Measurements from ENCODE around the gene PAX6.

PAX6 gene

GRCh38 chr11:31822175-31822926 lies 11.2 kb upstream of the PAX6 start:
- no peak for DNase-seq

- DNase-seq, result no peak
Measured at GRCh38 chr11:31821766-31822165, 10.6 kb upstream of the PAX6 start.

- no peak for DNase-seq
Measured at GRCh38 chr11:31821235-31821764, 10.2 kb upstream of the PAX6 start.

- no peak for DNase-seq
Measured at GRCh38 chr11:31820438-31820818, 9.3 kb upstream of the PAX6 start.

GRCh38 chr11:31819621-31820437 lies 8.7 kb upstream of the PAX6 start:
- no peak for DNase-seq

GRCh38 chr11:31818874-31819331 lies 7.8 kb upstream of the PAX6 start:
- DNase-seq, result no peak

DNA sequence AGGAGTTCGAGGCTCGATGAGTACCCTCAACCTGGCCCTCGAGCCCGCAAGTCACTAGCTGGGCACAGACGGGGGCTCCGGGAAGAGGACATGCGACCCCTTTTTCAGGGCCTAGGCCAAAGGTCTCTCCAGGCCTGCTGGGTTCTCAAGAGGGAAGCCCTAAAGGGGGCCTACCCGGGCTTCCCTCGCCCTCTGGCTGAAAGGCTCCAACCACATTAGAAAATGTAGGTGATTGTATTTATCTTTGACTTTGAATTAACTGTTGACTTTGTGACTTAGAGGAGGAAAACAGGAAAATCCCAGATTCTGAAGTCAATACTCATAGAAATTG lies 7.3 kb upstream of the PAX6 start:
- DNase-seq, result no peak

DNA sequence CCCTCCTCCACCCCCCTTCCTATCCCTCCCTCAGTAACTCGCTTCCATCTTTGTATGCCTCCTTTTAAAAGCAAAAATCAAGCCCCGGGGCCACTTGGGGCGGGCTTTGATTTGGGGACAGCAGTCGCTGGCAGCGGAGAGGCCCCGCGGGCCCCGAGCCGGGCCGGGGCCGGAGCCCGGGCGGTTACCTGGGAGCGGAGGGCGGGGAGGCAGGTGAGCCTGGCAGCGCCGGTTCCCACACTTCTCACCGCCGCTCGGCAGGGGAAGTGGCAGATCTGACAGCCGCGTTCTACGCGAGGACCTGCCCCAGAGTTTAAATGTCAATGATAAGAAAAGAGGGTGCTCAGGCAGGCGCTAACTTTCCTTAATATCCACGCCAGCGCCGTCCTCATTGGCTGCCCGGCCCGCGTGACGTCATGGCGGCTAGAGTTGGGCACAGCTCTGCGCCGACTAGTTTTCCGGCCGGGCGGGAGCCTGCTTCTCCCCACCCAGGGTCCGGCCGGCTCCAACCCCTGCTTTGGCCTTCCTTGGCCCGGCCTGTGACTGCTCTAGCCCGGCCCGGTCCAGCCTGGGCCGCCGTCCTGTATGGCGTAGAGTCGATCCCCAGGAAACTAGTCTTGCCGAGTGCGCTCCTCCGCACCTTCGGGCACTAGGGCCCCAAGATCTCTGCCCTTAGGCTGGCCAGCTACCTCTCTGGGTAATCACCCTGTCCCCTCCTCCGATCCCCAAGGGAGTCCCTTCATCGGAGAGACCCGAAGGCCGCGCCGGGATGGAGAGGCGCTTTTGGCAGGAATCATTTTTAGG lies 6.7 kb upstream of the PAX6 start:
- DNase-seq, result peak in 1 of 2 experiments; percentile 26

GRCh38 chr11:31817054-31817620 lies 6.0 kb upstream of the PAX6 start:
- DNase-seq, result no peak

GRCh38 chr11:31816468-31817053 lies 5.4 kb upstream of the PAX6 start:
- DNase-seq, result no peak

- no peak for DNase-seq
Measured at GRCh38 chr11:31815711-31816467, 4.8 kb upstream of the PAX6 start.

DNA sequence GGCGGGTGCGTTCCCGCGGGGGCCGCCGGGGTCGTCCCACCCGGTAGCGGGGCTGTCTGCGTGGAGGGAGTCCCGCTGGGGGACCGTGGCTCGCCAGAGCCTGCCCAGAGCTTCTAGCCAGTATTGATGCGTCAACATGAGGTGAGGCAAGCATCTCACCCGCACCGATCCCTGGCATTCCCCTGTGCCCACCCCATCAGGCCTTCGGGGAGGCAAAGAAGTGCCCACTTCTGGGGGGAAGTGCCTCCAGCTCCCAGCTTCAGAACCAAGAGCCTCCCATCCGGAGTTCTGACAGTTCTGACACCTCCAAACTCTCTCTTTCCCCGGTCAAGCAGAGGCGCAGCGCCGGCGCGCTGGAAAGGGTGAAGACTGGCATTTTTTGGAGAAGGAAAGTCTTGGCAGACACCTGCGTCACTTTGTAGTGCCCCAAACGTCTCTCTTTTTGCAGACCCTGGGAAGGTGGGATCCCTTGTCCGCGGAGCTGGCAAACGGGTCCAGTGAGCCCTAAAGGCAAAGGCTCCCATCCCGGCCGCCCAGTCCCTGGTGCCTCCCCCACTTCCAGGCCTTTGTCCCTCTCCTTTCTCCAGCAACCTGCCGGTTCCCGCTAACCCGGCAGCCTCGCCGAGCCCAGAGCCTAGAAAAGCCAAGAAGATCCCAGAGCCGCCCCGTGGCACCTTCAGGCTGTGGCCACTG lies 3.2 kb upstream of the PAX6 start:
- DNase-seq, result peak in 1 of 2 experiments; percentile 32

DNA sequence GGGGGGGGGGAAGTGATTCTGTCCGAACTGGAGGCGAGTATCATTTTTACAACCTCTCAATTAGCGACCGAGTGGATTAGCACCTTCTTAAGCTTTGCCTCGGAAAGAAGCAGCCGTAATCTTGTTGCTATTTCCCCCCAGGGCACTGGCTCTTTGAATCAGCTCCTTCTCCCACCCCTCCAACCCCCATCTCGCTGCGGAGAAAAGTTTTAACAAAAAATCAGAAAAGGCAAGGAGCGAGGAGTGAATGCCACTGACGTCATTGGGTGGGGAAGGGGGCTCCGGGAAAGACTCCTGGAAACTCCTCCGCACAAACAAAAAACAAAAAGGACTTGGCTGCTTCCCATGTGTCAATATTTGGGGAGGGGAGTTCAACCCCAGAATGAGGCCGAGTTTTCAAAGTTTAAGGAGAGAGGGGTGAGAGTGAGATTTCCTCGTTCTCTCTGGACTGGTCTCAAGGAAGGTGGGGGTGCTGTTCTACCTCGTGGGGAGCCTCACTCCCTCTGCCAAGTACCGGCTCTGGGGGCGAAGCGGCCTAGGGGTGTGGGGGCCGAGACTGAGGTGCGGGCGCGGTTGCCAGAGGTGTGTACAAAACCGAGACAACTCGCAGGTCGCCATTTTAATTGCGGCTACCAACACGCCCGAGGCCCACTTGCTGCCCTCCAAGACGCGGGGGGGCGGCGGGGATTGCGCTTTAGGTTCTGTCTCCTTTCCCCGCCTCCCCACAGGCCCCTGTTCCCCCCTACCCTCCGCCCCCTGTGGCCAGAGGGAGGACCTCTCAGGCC lies 2.5 kb upstream of the PAX6 start:
- no peak for DNase-seq

DNA sequence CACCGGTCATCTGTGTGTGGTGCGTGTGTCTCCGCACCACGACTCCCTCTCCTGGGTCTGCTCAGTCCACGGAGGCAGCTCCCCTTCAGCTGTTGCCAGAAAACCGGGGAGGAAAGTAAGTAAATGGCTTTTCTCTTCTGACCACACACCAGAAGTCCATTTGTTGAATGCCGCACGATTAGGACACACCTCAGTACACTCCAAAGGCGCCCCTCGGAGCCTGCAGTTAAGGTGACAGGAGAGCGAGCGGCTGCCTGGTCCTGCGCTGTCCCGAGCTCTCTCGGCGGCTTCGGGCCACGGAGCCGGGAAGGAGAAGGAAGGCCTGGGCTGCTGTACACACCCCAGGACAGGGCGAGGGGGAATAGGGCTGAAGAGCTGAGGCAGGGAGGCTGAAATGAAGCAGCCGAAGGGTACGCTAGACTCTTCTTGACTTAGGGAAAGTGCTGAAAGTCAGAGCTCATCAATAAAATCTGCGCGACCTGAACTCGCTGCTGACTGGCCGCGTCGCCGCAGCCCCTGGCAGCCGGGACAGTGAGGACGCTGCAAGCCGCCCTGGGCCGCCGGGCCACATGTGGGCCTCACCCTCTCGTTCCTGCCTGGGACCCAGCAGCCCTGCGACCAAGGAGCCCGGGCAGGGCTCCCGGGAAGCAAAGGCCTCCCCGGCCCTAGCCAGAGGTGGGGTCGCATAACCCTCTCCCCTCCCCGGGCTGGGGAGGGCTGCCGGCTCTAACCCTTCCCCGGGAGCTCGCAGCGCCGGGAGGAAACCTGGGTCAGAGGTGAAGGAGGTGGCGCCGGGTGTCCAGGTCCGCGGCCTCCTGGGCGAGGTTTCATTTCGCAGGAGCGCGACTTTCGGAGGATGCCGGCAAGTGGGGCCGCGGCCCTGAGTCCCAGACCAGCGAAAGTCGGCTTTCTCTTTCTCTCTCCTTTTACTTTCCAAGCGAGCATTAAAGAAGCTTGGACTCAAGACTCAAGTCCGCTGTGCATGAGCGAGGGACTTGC lies 1.6 kb upstream of the PAX6 start:
- no peak for DNase-seq

- no peak for DNase-seq
Measured at GRCh38 chr11:31809857-31810778, 1.0 kb downstream of the PAX6 start.

DNA sequence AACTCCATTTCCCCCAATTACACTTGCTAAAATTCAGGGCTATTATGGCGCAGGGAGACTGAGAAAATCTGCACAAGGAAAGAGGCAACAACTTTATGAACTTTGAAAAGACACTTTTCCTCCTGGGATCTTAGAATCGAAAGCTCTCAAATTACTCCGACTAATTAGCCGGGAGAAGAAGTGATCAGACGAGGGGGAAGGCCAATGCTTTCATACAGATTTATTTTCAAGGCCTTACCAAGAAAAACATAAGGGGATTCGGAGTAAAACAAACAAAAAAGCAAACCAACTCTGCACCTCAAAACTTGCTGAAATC lies 1.6 kb downstream of the PAX6 start:
- no peak for DNase-seq

- no peak for DNase-seq
Measured at GRCh38 chr11:31808721-31809540, 2.2 kb downstream of the PAX6 start.
